AG04450 (cell line): ENCODE results near the gene MCF2L. TPM values are rescaled to one million over a fixed set of nuclear protein-coding genes. Genes with fewer than 3 reads are reported as not detected.

Experiments used
- CTCF ChIA-PET: fragments of 300-600, 350-600 bp; formaldehyde crosslinking; extraction: SDS; loops from one replicate; lab custom pipeline; 2022; ENCODE audit warnings: antibody characterized with exemption, inconsistent platforms; lab: Charles Lee
- POLR2A ChIA-PET: fragments of 350-600 bp; formaldehyde crosslinking; extraction: SDS; loops from one replicate; lab custom pipeline; 2021; ENCODE audit warnings: antibody characterized with exemption, inconsistent platforms; lab: Yijun Ruan, JAX
- DNase-seq: peaks from one replicate; pipeline ENCODE4 v3.0.0-alpha.2; 2011; ENCODE audit warnings: low read depth, low spot score
- H3K27ac ChIP-seq: one replicate; pipeline ENCODE4 v1.5.1; 2012; ENCODE audit warnings: low read depth, low read length, control low read depth
- H3K27me3 ChIP-seq: one replicate; pipeline ENCODE4 v1.6.0; 2012; ENCODE audit warnings: low read length; ENCODE audit not compliant: control insufficient read depth, insufficient read depth
- H3K4me3 ChIP-seq: 2 replicates; pipeline ENCODE4 v1.5.1; 2011; ENCODE audit warnings: mild to moderate bottlenecking, low read depth, low read length, control low read depth
- H3K9me3 ChIP-seq: 2 replicates; pipeline ENCODE4 v1.5.1; 2012; ENCODE audit warnings: low read length; ENCODE audit not compliant: control insufficient read depth, insufficient read depth
- polyA plus RNA-seq: library from polyadenylated mRNA; depleted of rRNA; stranded (reverse); fragments of >200 nt; gene quantifications from 2 replicates; pipeline ENCODE4 v1.2.3, GENCODE V29; 2011
- TF ChIP-seq, protein P1 (sequence below): IDR thresholded peaks from 2 replicates; pipeline ENCODE4 v1.5.1; 2011; ENCODE audit warnings: low read depth, low read length, control low read depth, inconsistent platforms

MCF2L gene
- polyA plus RNA-seq, 1 experiment, result 0.04 TPM

DNA sequence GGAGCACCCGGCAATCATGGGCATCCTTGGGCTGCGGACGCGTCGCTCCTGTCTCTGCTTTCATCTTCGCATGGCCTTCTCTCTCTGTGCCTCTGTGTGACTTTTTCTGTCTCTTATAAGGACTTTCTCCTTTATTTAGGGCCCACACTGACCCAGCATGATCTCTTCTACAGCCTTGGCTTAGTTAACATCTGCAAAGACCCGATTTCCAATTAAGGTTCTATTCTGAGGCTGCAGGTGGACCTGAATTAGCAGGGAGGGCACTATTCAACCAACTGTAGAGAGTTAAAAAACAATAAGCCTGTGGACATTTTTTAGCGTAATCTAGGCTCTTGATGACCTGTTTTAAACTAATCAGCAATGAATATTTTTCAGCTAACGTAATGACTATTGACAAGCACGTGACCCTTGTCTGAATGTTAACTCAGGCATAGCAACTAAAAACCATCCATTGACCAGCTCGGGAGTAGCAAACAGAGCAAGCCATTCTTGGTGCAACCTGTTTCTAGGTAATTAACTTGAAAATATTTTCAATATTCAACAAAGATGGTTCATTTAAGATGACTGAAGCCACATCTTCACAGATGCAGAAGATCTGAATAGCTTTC lies 168.8 kb downstream of the MCF2L start:
- ChIA-PET POLR2A (no interaction called here), CTCF (no interaction called here)
- TF ChIP-seq, protein P1, sequence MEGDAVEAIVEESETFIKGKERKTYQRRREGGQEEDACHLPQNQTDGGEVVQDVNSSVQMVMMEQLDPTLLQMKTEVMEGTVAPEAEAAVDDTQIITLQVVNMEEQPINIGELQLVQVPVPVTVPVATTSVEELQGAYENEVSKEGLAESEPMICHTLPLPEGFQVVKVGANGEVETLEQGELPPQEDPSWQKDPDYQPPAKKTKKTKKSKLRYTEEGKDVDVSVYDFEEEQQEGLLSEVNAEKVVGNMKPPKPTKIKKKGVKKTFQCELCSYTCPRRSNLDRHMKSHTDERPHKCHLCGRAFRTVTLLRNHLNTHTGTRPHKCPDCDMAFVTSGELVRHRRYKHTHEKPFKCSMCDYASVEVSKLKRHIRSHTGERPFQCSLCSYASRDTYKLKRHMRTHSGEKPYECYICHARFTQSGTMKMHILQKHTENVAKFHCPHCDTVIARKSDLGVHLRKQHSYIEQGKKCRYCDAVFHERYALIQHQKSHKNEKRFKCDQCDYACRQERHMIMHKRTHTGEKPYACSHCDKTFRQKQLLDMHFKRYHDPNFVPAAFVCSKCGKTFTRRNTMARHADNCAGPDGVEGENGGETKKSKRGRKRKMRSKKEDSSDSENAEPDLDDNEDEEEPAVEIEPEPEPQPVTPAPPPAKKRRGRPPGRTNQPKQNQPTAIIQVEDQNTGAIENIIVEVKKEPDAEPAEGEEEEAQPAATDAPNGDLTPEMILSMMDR, result no peak
- H3K9me3 ChIP-seq, result no peaks in the 10 kb centered on the region; the same call in 1 of the 2 replicates
- no peak overlapping the region for H3K27ac ChIP-seq
- no peak for DNase-seq
- H3K27me3 ChIP-seq, result peaks cover 2% of the 10 kb centered on the region
- no peak overlapping the region for H3K4me3 ChIP-seq

DNA sequence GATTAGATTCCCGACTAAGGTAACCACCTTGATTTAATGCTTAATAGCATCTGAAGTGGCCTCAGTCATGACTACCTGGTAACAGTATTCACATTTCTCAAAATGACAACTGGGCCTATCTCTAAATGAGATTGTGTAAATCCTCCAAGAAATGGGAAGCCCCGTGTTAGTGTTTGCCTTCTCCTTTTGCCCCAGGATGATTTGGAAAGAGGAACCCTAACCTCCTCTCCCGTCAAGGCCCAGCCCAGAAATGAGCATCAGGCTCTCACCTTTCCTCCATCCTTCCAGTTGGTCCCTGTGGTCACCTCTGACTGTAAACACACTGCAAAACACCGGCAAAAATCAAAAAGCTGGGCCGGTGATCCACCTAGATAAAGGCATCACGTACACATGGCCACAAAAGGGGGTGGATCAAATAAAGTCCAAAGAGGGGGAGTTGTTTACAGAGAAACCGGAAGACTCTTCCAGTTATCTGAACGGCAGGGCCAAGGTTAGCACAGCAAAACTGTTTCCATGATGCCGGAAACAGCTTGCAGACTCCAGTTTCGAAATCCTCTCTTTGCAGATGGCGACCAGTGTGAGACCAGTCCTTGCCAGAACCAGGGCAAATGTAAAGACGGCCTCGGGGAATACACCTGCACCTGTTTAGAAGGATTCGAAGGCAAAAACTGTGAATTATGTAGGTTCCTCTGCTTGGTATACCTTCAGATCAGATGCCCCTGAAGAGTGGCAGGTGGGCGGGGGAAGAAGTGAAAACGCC lies 170.0 kb downstream of the MCF2L start:
- H3K27ac ChIP-seq, result no peak overlapping the region
- ChIA-PET POLR2A (interaction anchor here (0.6 kb wide), 1 partner anchor 10 kb away, joined by 4 read pairs; no protein-coding TSS in a partner anchor), CTCF (no interaction called here)
- no peak overlapping the region for H3K4me3 ChIP-seq
- no peak for DNase-seq
- no peaks in the 10 kb centered on the region; the same call in 1 of the 2 replicates for H3K9me3 ChIP-seq
- TF ChIP-seq, protein P1, result no peak
- peaks cover 2% of the 10 kb centered on the region for H3K27me3 ChIP-seq

DNA sequence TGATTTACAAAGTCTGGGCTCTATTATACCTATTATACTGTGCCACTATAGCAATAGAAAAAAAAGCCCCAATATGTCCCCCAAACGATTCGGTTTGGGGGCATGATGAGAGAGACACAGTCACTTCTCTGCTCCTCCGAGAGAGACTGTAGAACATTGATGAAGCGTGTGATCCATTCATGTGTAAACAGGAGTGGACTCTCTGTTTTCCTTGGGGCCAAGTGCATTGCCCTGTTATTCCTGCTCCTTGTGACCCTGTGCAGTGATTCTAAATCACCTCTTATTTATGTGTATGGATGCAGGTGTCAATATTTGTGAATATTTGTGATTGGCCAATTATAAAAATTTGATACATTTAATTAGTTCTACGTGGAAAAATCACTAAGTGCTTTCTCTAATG lies 170.6 kb downstream of the MCF2L start:
- TF ChIP-seq, protein P1, result no peak
- H3K27ac ChIP-seq, result no peak overlapping the region
- peaks cover 5% of the 10 kb centered on the region for H3K27me3 ChIP-seq
- H3K9me3 ChIP-seq, result no peaks in the 10 kb centered on the region; the same call in 1 of the 2 replicates
- CTCF ChIA-PET, result no interaction called here
- POLR2A ChIA-PET, result interaction anchor here (0.6 kb wide), 1 partner anchor 11 kb away, joined by 4 read pairs; no protein-coding TSS in a partner anchor
- DNase-seq, result no peak
- no peak overlapping the region for H3K4me3 ChIP-seq

DNA sequence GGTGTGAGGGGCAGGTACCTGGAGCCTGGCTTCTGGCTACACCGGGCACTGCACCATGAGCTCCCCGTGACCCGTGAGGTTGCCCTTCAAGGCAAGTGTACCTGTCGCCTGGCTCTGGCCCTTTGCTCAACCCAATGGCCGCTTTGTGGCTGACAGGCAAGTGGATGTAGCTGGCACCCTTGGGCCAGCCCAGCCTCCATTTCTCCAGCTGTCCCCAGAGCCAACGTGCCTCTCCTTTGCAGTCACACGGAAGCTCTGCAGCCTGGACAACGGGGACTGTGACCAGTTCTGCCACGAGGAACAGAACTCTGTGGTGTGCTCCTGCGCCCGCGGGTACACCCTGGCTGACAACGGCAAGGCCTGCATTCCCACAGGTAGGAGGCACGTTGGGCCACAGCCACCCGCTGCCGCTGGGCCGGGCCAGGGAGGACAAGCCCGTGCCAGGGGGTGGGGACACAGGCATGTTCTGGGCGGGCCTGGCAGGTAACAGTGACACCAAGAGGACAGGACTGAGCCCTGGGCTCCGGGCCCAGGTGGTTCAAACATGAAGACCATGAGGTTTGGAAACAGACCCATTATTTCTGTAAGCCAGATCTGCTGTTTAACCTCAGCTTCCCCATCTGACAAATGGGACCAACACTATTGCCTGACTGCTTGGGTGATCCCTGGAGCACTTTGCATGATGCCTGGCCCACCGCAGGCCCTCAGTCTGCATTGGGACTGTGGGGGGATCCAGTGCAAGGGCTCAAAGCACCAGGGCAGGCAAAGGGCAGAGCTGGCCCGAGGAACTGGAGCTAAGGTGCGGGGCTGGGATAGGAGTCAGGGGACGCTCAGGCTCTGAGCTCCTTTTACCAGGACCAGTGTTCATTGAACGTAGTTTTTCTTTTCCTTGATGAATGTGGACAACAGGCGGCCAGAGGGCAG lies 171.9 kb downstream of the MCF2L start:
- Histone ChIP-seq H3K27ac (no peak overlapping the region), H3K27me3 (peaks cover 5% of the 10 kb centered on the region), H3K9me3 (no peaks in the 10 kb centered on the region; the same call in 1 of the 2 replicates), H3K4me3 (no peak overlapping the region)
- CTCF ChIA-PET, result no interaction called here
- TF ChIP-seq, protein P1, result no peak
- POLR2A ChIA-PET, result no interaction called here
- no peak for DNase-seq
